ENCODE data around the gene NACC1. TPM values are rescaled to one million over a fixed set of nuclear protein-coding genes. Genes with fewer than 3 reads are reported as not detected.

The NACC1 gene
- total and polyA plus RNA-seq, 4 donors: 0.86 to 24.7 (median 17.7) TPM

DNA sequence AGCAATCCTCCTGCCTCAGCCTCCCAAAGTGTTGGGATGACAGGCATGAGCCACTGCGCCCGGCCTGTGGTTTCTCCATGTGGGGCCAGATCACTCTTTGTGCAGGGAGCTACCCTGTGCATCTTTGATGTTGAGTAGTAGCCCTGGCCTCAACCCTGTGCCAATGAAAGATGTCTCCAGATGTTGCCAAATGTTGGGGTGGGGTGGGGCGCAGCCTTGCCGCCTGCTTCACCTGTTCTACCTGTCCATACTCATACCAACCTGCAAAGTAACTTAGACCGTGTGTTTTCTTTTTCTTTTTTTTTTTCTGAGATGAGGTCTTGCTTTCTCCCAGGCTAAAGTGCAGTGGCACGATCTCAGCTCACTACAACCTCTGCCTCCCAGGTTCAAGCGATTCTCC, 53.1 kb downstream of the NACC1 start:
- no peak overlapping the region for H3K27ac ChIP-seq (ENCODE audit: low read depth in 1 of 2, low read length in 2 of 2)
- peaks cover 2 to 19% (median 13%) of the 10 kb centered on the region in 4 donors for H3K4me1 ChIP-seq (ENCODE audit: control insufficient read depth in 4 of 4, insufficient read depth in 4 of 4, low read length in 3 of 4)

More for the DNA sequence above, 53.1 kb downstream of the NACC1 start:
- Histone ChIP-seq H3K9ac (ENCODE audit: low read depth in 1 of 2, low read length in 2 of 2) (no peak overlapping the region), H3K9me3 (ENCODE audit: control insufficient read depth in 4 of 4, low read length in 3 of 4) (no peaks in the 10 kb centered on the region), H3K4me3 (ENCODE audit: low read depth in 1 of 3, low read length in 3 of 3) (no peak overlapping the region), H3K36me3 (ENCODE audit: control insufficient read depth in 4 of 4, insufficient read depth in 3 of 4, low read depth in 1 of 4, low read length in 3 of 4) (no peaks in the 10 kb centered on the region), H3K27me3 (ENCODE audit: control insufficient read depth in 4 of 4, insufficient read depth in 4 of 4, low read length in 3 of 4) (no peaks in the 10 kb centered on the region)
- no peak for DNase-seq (ENCODE audit: low spot score)
- 98% methylated on average over 7 of the region's 7 CpGs for WGBS
- TF ChIP-seq EGR1 (IDR thresholded peaks at IDR 0.05; ENCODE audit: low read depth in 2 of 2): no peak
- no peak for TF ChIP-seq YY1 (IDR thresholded peaks at IDR 0.05)
- TF ChIP-seq ATF3 (IDR thresholded peaks at IDR 0.05): no peak
- no peak for TF ChIP-seq JUND (IDR thresholded peaks at IDR 0.05)
- no peak for TF ChIP-seq NR2F2 (IDR thresholded peaks at IDR 0.05)
- no peak for TF ChIP-seq TAF1 (conservative IDR thresholded peaks at IDR 0.05)
- no peak for TF ChIP-seq GABPA (IDR thresholded peaks at IDR 0.05 in 1 of 2, conservative IDR thresholded peaks at IDR 0.05 in 1 of 2)
- TF ChIP-seq RAD21 (IDR thresholded peaks at IDR 0.05): no peak
- no peak for TF ChIP-seq MAX (IDR thresholded peaks at IDR 0.05)
- no peak for TF ChIP-seq FOXA1 (IDR thresholded peaks at IDR 0.05)
- TF ChIP-seq, protein P1, sequence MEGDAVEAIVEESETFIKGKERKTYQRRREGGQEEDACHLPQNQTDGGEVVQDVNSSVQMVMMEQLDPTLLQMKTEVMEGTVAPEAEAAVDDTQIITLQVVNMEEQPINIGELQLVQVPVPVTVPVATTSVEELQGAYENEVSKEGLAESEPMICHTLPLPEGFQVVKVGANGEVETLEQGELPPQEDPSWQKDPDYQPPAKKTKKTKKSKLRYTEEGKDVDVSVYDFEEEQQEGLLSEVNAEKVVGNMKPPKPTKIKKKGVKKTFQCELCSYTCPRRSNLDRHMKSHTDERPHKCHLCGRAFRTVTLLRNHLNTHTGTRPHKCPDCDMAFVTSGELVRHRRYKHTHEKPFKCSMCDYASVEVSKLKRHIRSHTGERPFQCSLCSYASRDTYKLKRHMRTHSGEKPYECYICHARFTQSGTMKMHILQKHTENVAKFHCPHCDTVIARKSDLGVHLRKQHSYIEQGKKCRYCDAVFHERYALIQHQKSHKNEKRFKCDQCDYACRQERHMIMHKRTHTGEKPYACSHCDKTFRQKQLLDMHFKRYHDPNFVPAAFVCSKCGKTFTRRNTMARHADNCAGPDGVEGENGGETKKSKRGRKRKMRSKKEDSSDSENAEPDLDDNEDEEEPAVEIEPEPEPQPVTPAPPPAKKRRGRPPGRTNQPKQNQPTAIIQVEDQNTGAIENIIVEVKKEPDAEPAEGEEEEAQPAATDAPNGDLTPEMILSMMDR (IDR thresholded peaks at IDR 0.05; ENCODE audit: low read depth, low read length, missing input control): no peak
- TF ChIP-seq, protein P2, sequence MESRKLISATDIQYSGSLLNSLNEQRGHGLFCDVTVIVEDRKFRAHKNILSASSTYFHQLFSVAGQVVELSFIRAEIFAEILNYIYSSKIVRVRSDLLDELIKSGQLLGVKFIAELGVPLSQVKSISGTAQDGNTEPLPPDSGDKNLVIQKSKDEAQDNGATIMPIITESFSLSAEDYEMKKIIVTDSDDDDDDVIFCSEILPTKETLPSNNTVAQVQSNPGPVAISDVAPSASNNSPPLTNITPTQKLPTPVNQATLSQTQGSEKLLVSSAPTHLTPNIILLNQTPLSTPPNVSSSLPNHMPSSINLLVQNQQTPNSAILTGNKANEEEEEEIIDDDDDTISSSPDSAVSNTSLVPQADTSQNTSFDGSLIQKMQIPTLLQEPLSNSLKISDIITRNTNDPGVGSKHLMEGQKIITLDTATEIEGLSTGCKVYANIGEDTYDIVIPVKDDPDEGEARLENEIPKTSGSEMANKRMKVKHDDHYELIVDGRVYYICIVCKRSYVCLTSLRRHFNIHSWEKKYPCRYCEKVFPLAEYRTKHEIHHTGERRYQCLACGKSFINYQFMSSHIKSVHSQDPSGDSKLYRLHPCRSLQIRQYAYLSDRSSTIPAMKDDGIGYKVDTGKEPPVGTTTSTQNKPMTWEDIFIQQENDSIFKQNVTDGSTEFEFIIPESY (IDR thresholded peaks at IDR 0.05): no peak
- no peak for TF ChIP-seq REST (IDR thresholded peaks at IDR 0.05)
- no peak for TF ChIP-seq HNF4A (conservative IDR thresholded peaks at IDR 0.05)
- no peak for TF ChIP-seq HNF4G (IDR thresholded peaks at IDR 0.05)
